Subcutaneous adipose tissue (tissue), 4 donors: ENCODE data around the gene KCNAB2. TPM values are rescaled to one million over a fixed set of nuclear protein-coding genes. Genes with fewer than 3 reads are reported as not detected.

Experiments used
- total RNA-seq, 4 donors: library from RNA; depleted of rRNA; stranded (reverse); fragments of >200 nt; gene quantifications; one replicate each; pipeline ENCODE4 v1.1.0, GENCODE V29; 2016
- TF ChIP-seq, protein P1 (sequence below): fragments of 450-650 bp; IDR thresholded peaks from one replicate; pipeline ENCODE4 v1.5.1; 2016; ENCODE audit warnings: low read depth, mild to moderate bottlenecking, control low read depth, antibody characterized with exemption, moderate library complexity

The KCNAB2 gene
- total RNA-seq, 4 donors from 2014 or later: 10.2 to 48.6 (median 18.2) TPM

DNA sequence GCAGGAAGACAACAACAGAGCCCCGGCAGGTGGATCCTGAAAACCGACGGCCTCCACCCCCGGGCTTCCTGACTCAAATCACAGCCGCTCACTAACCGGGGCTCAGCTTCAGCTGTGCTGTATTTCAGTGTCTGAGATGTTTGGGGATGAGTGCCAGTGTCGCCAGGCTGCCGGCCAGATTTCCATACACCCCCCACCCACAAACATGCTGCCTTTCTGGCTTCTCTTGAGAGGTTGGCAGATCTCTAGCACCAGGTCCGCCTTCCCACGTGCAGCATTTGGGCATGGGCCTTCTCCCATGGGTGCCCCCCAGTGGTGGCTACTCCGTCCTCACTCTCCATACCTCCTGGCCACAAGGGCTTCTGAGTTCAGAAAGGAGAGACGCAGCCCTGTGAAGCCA, 34.8 kb downstream of the KCNAB2 start:
- TF ChIP-seq, protein P1, sequence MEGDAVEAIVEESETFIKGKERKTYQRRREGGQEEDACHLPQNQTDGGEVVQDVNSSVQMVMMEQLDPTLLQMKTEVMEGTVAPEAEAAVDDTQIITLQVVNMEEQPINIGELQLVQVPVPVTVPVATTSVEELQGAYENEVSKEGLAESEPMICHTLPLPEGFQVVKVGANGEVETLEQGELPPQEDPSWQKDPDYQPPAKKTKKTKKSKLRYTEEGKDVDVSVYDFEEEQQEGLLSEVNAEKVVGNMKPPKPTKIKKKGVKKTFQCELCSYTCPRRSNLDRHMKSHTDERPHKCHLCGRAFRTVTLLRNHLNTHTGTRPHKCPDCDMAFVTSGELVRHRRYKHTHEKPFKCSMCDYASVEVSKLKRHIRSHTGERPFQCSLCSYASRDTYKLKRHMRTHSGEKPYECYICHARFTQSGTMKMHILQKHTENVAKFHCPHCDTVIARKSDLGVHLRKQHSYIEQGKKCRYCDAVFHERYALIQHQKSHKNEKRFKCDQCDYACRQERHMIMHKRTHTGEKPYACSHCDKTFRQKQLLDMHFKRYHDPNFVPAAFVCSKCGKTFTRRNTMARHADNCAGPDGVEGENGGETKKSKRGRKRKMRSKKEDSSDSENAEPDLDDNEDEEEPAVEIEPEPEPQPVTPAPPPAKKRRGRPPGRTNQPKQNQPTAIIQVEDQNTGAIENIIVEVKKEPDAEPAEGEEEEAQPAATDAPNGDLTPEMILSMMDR: no peak

DNA sequence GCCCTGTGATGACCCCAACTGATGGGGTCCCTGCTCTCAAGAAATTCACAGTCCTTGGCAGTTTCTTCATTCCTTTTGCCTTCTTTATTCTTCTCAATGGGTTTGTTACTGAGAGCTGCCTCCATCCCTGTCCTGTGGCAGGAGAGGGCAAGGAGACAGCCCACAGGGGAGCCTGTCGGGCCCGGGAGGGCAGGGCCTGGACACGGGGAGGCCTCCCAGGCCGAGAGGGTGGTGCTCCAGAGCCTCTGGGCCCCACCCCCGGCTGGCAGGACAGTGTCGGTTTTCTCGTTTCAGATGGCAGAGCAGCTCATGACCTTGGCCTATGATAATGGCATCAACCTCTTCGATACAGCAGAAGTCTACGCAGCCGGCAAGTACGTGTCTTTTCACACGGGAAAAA, 36.2 kb downstream of the KCNAB2 start:
- TF ChIP-seq, protein P1: no peak

DNA sequence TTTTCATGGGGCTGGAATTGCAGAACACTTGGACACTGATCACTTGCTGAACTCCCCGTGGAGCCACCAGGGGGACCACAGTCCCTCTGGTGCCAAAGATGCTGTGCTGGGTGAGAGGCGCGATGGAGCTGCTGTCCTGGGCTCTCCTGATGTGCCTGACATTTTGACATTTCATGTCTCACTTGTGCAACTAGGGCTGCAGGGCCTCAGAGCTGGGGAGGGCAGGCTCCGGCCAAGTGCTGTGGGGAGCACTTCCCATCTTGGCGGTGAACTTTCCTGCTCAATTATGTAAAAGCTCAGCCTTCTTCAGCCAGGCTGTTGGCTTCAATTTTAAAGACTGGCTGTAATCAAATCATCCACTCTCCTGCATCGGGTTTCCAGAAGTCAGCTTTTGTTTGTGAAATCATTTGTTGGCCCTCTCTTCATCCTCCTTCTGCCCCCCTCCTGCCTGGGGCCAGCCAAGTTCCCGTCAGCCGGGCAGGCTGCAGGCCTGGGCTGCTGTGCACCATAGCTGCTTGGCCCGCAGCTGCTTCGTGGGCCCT, 36.8 kb downstream of the KCNAB2 start:
- TF ChIP-seq, protein P1: no peak

DNA sequence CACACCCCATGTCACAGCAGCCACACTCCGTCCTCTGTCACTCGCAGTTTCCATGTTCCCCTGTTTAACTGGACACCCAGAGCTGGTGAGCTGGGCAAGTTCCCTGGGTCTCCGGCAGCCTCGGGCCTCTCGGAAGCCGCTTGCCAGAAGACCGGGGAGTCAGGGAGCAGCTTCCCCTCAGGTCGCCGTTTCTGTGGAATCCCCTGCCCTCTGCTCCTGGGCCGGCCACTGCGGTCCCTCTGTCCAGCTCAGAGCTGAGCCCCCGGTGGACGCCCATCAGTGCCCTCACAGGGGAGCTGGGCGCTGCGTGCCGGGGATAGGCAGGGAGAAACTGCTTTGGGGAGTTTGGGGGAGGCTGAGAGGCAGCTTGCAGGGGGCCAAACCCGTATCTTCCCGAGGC, 37.7 kb downstream of the KCNAB2 start:
- TF ChIP-seq, protein P1: no peak

DNA sequence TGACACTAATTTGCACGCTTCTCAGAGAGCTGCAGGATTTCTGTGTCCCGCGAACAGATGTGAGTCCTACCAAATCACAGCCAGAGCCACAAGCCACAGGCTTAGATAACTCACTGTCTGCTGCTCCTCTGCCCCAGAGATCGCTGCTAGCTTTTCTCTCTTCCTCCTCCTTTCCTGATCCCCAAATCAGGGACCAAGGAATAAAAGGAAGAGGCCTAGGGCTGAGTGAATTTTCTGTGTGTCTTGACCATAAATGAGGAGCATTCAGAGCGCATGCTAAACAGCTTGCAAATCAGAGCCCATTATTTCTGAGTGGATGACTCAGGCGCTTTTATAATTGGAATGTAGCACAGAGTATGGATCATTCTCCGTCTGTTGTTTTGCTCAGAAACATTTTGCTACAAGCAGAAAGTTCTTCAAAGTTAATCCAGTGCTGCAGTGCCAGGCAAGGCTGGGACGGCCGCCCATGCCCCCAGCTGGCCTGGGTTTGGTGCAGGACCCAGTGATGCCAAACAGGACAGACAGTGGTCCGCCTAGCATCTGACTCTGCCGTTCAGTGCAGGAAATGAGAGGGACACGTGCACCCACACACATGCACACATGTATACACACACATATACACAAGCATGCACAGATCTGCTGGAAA, 38.2 kb downstream of the KCNAB2 start:
- TF ChIP-seq, protein P1: no peak

DNA sequence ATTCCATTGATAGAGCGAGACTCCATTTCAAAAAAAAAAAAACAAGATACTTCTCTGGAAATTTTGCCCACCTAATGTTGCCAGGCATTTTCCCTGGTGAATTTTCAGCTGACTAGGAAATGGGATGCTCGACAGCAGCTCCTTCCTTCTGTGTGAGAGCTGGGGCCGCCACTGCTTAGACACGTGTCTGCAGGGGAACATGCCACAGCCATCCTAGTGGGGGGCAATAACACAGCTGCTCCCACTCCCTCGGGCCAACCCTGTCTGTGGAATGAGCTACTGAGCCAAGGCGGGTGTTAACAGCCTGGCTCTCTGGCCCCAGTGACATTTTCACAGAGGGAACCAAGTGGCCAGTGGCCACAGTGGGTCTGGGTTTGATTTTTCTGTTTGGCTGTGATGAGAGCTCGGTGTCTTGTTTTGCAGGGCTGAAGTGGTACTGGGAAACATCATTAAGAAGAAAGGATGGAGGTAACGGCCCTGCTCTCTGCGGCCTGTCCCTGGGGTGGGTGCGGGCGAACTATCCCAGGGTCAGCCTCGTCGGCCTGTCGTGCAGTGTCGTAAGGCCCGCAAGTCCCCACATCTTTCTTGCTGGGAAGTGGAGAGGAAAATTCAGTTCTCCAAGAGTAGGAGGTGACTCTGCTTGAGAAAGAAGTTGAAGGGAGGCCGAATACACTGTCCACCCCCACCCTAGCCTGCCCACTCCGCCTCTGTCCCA, 39.2 kb downstream of the KCNAB2 start:
- TF ChIP-seq, protein P1: no peak

DNA sequence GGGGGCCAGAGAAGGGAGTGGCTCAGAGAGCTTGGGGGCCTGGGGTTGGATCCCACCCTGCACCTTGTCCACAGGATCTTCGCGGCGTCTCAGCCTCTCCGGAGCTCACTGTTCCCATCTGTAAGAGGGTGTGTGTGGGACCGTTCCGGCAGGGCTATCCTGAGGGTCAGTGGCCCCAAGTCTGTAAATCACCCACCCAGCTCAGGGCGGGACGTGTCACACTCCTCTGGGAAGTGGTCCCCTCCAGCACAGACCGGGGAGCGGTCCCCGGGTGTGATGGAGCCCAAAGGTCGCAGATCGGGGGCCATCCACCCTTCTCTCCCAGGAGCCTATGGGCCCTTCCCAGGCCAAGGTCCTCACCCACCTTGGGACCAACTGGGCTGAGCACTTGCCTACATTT, 40.0 kb downstream of the KCNAB2 start:
- TF ChIP-seq, protein P1: no peak
